Smooth muscle cell (in vitro differentiated cells): Measurements from ENCODE around the gene ANXA2. TPM values are rescaled to one million over a fixed set of nuclear protein-coding genes. Genes with fewer than 3 reads are reported as not detected.

Experiments used
- DNase-seq: peaks from one replicate; lab custom pipeline; 2025; ENCODE audit not compliant: unreplicated experiment; lab: John Stamatoyannopoulos, UW
- H2AFZ ChIP-seq: fragments of 200-600 bp; sonication (generic); 2 replicates; pipeline ENCODE4 v1.6.0; 2016; ENCODE audit warnings: antibody characterized with exemption, low read depth, mild to moderate bottlenecking
- H3F3A ChIP-seq: fragments of 200-600 bp; sonication (generic); 2 replicates; pipeline ENCODE4 v1.6.0; 2017; ENCODE audit warnings: antibody characterized with exemption, low read depth
- H3K27ac ChIP-seq: fragments of 200-600 bp; sonication (generic); 2 replicates; pipeline ENCODE4 v1.5.1; 2016; ENCODE audit warnings: low read depth, mild to moderate bottlenecking
- H3K27me3 ChIP-seq: fragments of 200-600 bp; sonication (generic); 2 replicates; pipeline ENCODE4 v1.6.1; 2016; ENCODE audit warnings: low read depth, mild to moderate bottlenecking
- H3K36me3 ChIP-seq: fragments of 200-600 bp; sonication (generic); 2 replicates; pipeline ENCODE4 v1.5.1; 2016; ENCODE audit warnings: low read depth
- H3K4me1 ChIP-seq: fragments of 200-600 bp; sonication (generic); 2 replicates; pipeline ENCODE4 v1.5.1; 2016; ENCODE audit warnings: low read depth
- H3K4me2 ChIP-seq: fragments of 200-600 bp; sonication (generic); 2 replicates; pipeline ENCODE4 v1.6.0; 2016; ENCODE audit warnings: mild to moderate bottlenecking
- H3K4me3 ChIP-seq: fragments of 200-600 bp; sonication (generic); 2 replicates; pipeline ENCODE4 v1.5.1; 2016; ENCODE audit warnings: mild to moderate bottlenecking
- H3K79me2 ChIP-seq: fragments of 200-600 bp; sonication (generic); 2 replicates; pipeline ENCODE4 v1.6.0; 2016; ENCODE audit warnings: low read depth, mild to moderate bottlenecking
- H3K9ac ChIP-seq: fragments of 200-600 bp; sonication (generic); 2 replicates; pipeline ENCODE4 v1.6.0; 2016; ENCODE audit warnings: low read depth
- H3K9me3 ChIP-seq: fragments of 200-600 bp; sonication (generic); replicated peaks from 2 replicates; pipeline ENCODE4 v1.5.1; 2016; ENCODE audit warnings: low read depth
- H4K20me1 ChIP-seq: fragments of 200-600 bp; sonication (generic); 2 replicates; pipeline ENCODE4 v1.6.0; 2016; ENCODE audit warnings: low read depth
- WGBS: methylation state at CpG from one replicate; pipeline ENCODE4 v1.1.7; 2016; ENCODE audit warnings: low lambda C conversion rate; 5-methylcytosine and 5-hydroxymethylcytosine counted together
- polyA plus RNA-seq: library from polyadenylated mRNA; unstranded; fragments of >200 nt; fragmentation: Nextera tagmentation; extraction: Ambion mirVana; gene quantifications from 2 replicates; pipeline ENCODE4 v1.2.1, GENCODE V29; 2016
- total RNA-seq: library from RNA; depleted of rRNA; stranded (reverse); fragments of >200 nt; gene quantifications from 2 replicates; pipeline ENCODE4 v1.2.3, GENCODE V29; 2014
- TF ChIP-seq, protein P1 (sequence below): fragments of 200-600 bp; sonication (generic); IDR thresholded peaks from 2 replicates; pipeline ENCODE4 v1.5.1; 2017; ENCODE audit warnings: borderline replicate concordance, mild to moderate bottlenecking, antibody characterized with exemption; ENCODE audit not compliant: insufficient read depth, poor library complexity, severe bottlenecking

ANXA2 gene
- total and polyA plus RNA-seq, 2 experiments from 2014 or later, result 2,477 to 2,665 TPM

DNA sequence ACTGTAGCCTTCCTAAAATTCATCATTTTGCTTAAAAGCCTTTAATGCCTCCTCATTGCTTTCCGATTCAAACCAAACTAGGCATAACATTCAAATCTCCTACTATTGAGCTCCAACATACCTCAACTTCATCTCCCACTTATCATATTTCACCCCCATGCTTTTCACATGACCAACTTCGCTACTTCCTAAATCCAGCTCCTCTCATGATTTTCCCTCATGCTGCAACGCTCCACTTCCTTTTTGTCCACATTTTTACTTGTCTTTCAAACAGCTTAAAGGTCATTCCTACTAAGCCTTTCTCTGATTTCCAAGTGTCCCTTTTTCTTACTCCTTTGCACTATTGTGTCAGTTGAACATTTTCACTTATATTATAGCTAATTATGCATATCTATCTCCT lies 20.3 kb upstream of the ANXA2 start:
- Histone ChIP-seq H4K20me1 (no peaks in the 10 kb centered on the region), H2AFZ (no peak overlapping the region), H3K27ac (no peak overlapping the region), H3K27me3 (no peaks in the 10 kb centered on the region), H3K4me3 (no peak overlapping the region), H3K9me3 (no peaks in the 10 kb centered on the region), H3K4me1 (peaks cover 4% of the 10 kb centered on the region), H3K9ac (no peak overlapping the region), H3F3A (peaks cover 16% of the 10 kb centered on the region), H3K36me3 (no peaks in the 10 kb centered on the region), H3K79me2 (no peaks in the 10 kb centered on the region), H3K4me2 (no peak overlapping the region)
- TF ChIP-seq, protein P1, sequence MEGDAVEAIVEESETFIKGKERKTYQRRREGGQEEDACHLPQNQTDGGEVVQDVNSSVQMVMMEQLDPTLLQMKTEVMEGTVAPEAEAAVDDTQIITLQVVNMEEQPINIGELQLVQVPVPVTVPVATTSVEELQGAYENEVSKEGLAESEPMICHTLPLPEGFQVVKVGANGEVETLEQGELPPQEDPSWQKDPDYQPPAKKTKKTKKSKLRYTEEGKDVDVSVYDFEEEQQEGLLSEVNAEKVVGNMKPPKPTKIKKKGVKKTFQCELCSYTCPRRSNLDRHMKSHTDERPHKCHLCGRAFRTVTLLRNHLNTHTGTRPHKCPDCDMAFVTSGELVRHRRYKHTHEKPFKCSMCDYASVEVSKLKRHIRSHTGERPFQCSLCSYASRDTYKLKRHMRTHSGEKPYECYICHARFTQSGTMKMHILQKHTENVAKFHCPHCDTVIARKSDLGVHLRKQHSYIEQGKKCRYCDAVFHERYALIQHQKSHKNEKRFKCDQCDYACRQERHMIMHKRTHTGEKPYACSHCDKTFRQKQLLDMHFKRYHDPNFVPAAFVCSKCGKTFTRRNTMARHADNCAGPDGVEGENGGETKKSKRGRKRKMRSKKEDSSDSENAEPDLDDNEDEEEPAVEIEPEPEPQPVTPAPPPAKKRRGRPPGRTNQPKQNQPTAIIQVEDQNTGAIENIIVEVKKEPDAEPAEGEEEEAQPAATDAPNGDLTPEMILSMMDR, result no peak
- 96% methylated on average over 3 of the region's 3 CpGs for WGBS
- no peak for DNase-seq

DNA sequence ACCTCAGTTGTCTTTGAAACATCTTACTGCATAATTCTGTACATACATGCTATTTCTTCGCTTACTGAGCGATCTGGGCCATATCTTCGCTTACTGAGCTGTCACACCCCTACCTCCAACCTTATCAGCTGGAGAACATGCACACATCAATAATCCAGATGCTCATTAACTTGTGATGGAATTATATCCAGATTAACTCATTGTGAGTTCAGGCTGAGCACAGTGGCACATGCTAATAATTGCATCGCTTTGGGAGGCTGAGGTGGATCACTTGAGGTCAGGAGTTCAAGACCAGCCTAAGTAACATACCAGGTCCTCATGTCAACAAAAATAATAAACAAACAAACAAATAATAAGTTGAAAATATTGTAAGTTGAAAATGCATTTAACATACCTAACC lies 19.3 kb upstream of the ANXA2 start:
- TF ChIP-seq, protein P1, result no peak
- 95% methylated on average over 4 of the region's 4 CpGs for WGBS
- Histone ChIP-seq H4K20me1 (no peaks in the 10 kb centered on the region), H3K27ac (no peak overlapping the region), H2AFZ (no peak overlapping the region), H3K27me3 (no peaks in the 10 kb centered on the region), H3K36me3 (no peaks in the 10 kb centered on the region), H3K9ac (no peak overlapping the region), H3K4me2 (no peak overlapping the region), H3K4me1 (no peaks in the 10 kb centered on the region), H3K4me3 (no peak overlapping the region), H3K9me3 (no peaks in the 10 kb centered on the region), H3K79me2 (no peaks in the 10 kb centered on the region), H3F3A (peaks cover 16% of the 10 kb centered on the region)
- no peak for DNase-seq

DNA sequence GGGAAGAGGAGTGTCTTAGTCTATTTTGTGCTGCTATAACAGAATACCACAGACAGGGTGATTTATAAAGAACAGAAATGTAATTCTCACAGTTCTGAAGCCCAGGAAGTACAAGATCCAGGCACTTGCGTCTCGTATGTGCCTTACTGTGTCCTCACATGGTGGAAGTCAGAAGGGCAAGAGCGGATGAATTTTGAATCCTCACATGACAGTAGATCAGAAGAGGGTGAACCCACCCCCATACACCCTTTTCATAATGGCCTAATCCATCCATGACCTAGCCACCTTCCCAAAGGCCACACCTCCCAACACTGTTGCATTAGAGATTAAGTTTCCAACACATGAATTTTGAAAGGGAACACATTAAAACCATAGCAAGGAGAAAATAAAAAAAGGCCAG lies 18.7 kb upstream of the ANXA2 start:
- Histone ChIP-seq H3K9ac (no peak overlapping the region), H2AFZ (no peak overlapping the region), H3K4me1 (no peaks in the 10 kb centered on the region), H3K36me3 (no peaks in the 10 kb centered on the region), H3K27ac (no peak overlapping the region), H4K20me1 (no peaks in the 10 kb centered on the region), H3K9me3 (no peaks in the 10 kb centered on the region), H3K4me2 (no peak overlapping the region), H3F3A (peaks cover 13% of the 10 kb centered on the region), H3K79me2 (no peaks in the 10 kb centered on the region), H3K27me3 (no peaks in the 10 kb centered on the region), H3K4me3 (no peak overlapping the region)
- TF ChIP-seq, protein P1, result no peak
- no peak for DNase-seq
- 96% methylated on average over 3 of the region's 3 CpGs for WGBS

DNA sequence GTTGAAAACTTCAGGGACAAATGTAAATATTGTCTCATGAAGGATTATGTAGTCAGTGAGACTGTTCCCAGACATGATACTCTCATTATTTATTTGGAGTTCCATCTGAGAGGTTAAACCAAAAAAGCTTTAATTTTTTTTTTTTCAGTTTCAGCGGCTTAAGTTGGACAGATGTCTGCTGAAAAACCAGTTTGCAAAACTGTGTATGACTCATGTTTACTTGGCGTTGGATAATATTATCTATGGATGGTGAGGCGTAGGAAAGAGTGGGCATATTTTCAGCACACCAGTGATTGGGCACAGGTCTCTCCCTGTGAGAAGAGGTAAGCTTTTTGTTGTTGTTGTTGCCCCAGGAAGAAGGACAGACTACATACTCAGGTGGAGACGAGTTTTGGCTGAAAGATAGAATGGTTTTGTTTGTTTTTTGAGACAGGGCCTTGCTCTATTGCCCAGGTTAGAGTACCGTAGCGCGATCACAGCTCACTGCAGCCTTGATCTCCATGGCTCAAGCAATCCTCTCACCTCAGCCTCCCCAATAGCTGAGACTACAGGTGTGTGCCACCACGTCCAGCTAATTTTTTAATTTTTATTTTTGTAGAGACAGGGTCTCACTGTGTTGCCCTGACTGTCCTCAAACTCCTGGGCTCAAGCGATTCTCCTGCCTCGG lies 16.4 kb upstream of the ANXA2 start:
- Histone ChIP-seq H3K27me3 (no peaks in the 10 kb centered on the region), H3K36me3 (no peaks in the 10 kb centered on the region), H3F3A (peaks cover 8% of the 10 kb centered on the region), H3K4me3 (no peak overlapping the region), H3K4me1 (no peaks in the 10 kb centered on the region), H4K20me1 (no peaks in the 10 kb centered on the region), H3K27ac (peak overlapping the region; percentile 59), H3K4me2 (no peak overlapping the region), H3K9me3 (no peaks in the 10 kb centered on the region), H2AFZ (no peak overlapping the region), H3K9ac (no peak overlapping the region), H3K79me2 (no peaks in the 10 kb centered on the region)
- WGBS, result 59% methylated on average over 10 of the region's 10 CpGs
- DNase-seq, result no peak
- TF ChIP-seq, protein P1, result no peak
